PC-3 (cell line): ENCODE measurements around the gene NLRP1. TPM values are rescaled to one million over a fixed set of nuclear protein-coding genes. Genes with fewer than 3 reads are reported as not detected.

Experiments
- ATAC-seq: fragments of 200-7000 bp; cut with Tn5 transposase; 2 replicates; pipeline ENCODE4 v1.9.1; 2020; ENCODE audit warnings: mild to moderate bottlenecking, moderate library complexity
- BruUV-seq: library from RNA; stranded (reverse); fragments of 400-500 nt; replicated peaks from 2 replicates; lab custom pipeline; 2021; lab: Mats Ljungman, UMichigan
- CTCF ChIA-PET: fragments of 300-600 bp; sonication (Branson Sonifier 250); formaldehyde crosslinking; loops from one replicate; lab custom pipeline; 2022; ENCODE audit warnings: antibody characterized with exemption; lab: Charles Lee
- POLR2A ChIA-PET: fragments of 300-600 bp; sonication (Branson Sonifier 250); formaldehyde crosslinking; loops from one replicate; lab custom pipeline; 2022; ENCODE audit warnings: antibody characterized with exemption; ENCODE audit not compliant: unreplicated experiment; lab: Charles Lee
- DNase-seq: peaks from one replicate; pipeline ENCODE4 v3.0.0-alpha.2; 2015
- H2AFZ ChIP-seq: fragments of 300-600 bp; sonication (generic); 2 replicates; pipeline ENCODE4 v1.6.0; 2016; ENCODE audit warnings: antibody characterized with exemption, low read length
- H3F3A ChIP-seq: fragments of 300-600 bp; sonication (generic); one replicate; pipeline ENCODE4 v1.6.0; 2017; ENCODE audit warnings: antibody characterized with exemption, low read length, control low read depth, mild to moderate bottlenecking; ENCODE audit not compliant: unreplicated experiment
- H3K27ac ChIP-seq: fragments of 300-600 bp; sonication (generic); 2 replicates; pipeline ENCODE4 v1.5.1; 2016; ENCODE audit warnings: mild to moderate bottlenecking, low read length
- H3K27me3 ChIP-seq: fragments of 300-600 bp; sonication (generic); 2 replicates; pipeline ENCODE4 v1.6.1; 2016; ENCODE audit warnings: low read length, mixed read lengths
- H3K36me3 ChIP-seq: fragments of 300-600 bp; sonication (generic); 2 replicates; pipeline ENCODE4 v1.6.1; 2016; ENCODE audit warnings: low read depth, mixed run types, low read length, mixed read lengths
- H3K4me1 ChIP-seq: fragments of 300-600 bp; sonication (generic); 2 replicates; pipeline ENCODE4 v1.5.1; 2016; ENCODE audit warnings: low read length; ENCODE audit not compliant: insufficient read depth
- H3K4me2 ChIP-seq: fragments of 300-600 bp; sonication (generic); 2 replicates; pipeline ENCODE4 v1.6.0; 2016; ENCODE audit warnings: low read length
- H3K4me3 ChIP-seq: fragments of 300-600 bp; sonication (generic); 2 replicates; pipeline ENCODE4 v1.5.1; 2016; ENCODE audit warnings: mild to moderate bottlenecking, low read length, mixed read lengths
- H3K79me2 ChIP-seq: fragments of 300-600 bp; sonication (generic); 2 replicates; pipeline ENCODE4 v1.6.1; 2017; ENCODE audit warnings: low read length, mixed read lengths
- H3K9ac ChIP-seq: fragments of 300-600 bp; sonication (generic); 2 replicates; pipeline ENCODE4 v1.6.0; 2016; ENCODE audit warnings: mild to moderate bottlenecking, low read length
- H3K9me2 ChIP-seq: fragments of 300-600 bp; sonication (generic); replicated peaks from 2 replicates; pipeline ENCODE4 v1.6.1; 2016; ENCODE audit warnings: mixed run types, low read length, mixed read lengths
- H3K9me3 ChIP-seq: fragments of 300-600 bp; sonication (generic); 2 replicates; pipeline ENCODE4 v1.6.1; 2016; ENCODE audit warnings: low read length, mixed read lengths
- H4K20me1 ChIP-seq: fragments of 300-600 bp; sonication (generic); 2 replicates; pipeline ENCODE4 v1.6.1; 2016; ENCODE audit warnings: low read length, mixed read lengths
- EZH2 ChIP-seq: fragments of 300-600 bp; sonication (generic); IDR thresholded peaks from one replicate; pipeline ENCODE4 v1.6.1; 2017; ENCODE audit warnings: antibody characterized with exemption, mild to moderate bottlenecking, low read length; ENCODE audit not compliant: unreplicated experiment
- EZH2phosphoT487 ChIP-seq: fragments of 300-600 bp; sonication (generic); IDR thresholded peaks from 2 replicates; pipeline ENCODE4 v1.6.1; 2018; ENCODE audit warnings: mild to moderate bottlenecking, antibody characterized with exemption, low read length, borderline replicate concordance
- intact Hi-C: fragments of 100-400 bp; cut with micrococcal nuclease; formaldehyde crosslinking; loops from 2 replicates; pipeline ENCODE4 v1.9.0; 2023
- total RNA-seq: library from RNA; depleted of rRNA; stranded (reverse); fragments of >200 nt; gene quantifications from 2 replicates; pipeline ENCODE4 v1.2.3, GENCODE V29; 2014
- TF ChIP-seq, protein P1 (sequence below): fragments of 300-600 bp; sonication (generic); conservative IDR thresholded peaks from 2 replicates; pipeline ENCODE4 v1.5.1; 2017; ENCODE audit warnings: antibody characterized with exemption, low read depth, mild to moderate bottlenecking, low read length

Gene NLRP1
- total RNA-seq, 1 experiment from 2014 or later, result 1.8 TPM

DNA sequence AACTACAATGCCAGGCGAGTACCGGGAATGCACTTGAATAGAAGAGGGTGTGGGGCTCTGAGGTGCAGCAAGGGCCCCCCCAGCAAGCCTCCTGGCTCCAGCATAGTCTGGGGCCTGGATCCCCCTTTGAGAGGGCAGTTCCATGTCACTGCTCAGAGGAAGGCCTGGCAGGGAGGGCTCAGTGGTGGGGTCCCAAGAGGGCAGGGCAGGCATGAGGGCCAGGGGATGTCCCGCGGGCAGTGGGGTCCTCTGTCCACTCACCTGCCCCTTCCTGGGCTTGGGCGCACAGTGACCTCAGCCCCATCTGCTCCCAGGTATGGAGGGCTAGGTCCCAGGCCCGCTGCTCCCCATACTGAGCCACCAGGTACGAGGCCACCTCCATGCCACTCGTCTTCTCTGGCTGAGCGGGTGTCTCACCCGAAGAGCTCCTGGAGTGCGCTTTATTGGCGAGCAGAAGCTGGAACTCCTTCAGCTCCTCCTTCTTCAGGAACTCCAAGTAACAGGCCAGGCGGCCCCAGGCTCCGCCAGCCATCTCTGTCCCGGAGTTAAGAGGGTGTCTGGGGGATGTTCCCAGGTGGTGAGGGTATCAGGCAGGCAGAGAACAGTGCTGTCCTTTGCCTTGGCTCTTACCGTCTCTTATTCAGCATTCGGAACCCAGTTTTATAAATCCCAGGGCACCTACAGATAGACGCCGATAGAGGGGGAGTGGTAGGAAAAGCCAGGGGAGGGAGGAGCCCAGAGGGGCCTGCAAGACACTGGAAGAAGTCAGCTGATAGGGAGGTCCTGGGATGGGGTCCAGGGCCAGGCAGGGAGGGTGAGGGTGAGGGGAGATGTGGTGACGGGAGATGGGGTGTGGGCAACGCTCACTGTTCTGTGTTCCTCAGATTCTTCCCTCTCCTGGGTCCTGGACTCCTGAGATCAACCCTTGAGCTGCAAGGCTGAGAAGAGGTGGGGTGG is 605 bp downstream of the NLRP1 start:
- Histone ChIP-seq H3F3A (peaks cover 9% of the 10 kb centered on the region), H3K4me2 (peak overlapping the region; percentile 17; the same call in 1 of the 2 replicates), H3K9me3 (no peaks in the 10 kb centered on the region), H3K27ac (peak overlapping the region; percentile 83), H3K9me2 (no peaks in the 10 kb centered on the region), H3K4me3 (no peak overlapping the region), H3K9ac (0 out of 2 replicates have a peak overlapping the region, but pooled peaks have one; percentile 21), H2AFZ (no peak overlapping the region; the same call in 1 of the 2 replicates), H3K36me3 (no peaks in the 10 kb centered on the region), H3K27me3 (no peaks in the 10 kb centered on the region), H4K20me1 (no peaks in the 10 kb centered on the region), H3K4me1 (peaks cover 44% of the 10 kb centered on the region), H3K79me2 (no peaks in the 10 kb centered on the region)
- TF ChIP-seq EZH2, result no peak
- TF ChIP-seq EZH2phosphoT487, result no peak
- intact Hi-C loops, result loop anchor here (5.0 kb wide), 1 partner anchor 76 kb away; no protein-coding TSS in a partner anchor
- POLR2A ChIA-PET, result no interaction called here
- CTCF ChIA-PET, result no interaction called here
- ATAC-seq (no peak), DNase-seq (no peak)
- BruUV-seq, result no TSS peak

DNA sequence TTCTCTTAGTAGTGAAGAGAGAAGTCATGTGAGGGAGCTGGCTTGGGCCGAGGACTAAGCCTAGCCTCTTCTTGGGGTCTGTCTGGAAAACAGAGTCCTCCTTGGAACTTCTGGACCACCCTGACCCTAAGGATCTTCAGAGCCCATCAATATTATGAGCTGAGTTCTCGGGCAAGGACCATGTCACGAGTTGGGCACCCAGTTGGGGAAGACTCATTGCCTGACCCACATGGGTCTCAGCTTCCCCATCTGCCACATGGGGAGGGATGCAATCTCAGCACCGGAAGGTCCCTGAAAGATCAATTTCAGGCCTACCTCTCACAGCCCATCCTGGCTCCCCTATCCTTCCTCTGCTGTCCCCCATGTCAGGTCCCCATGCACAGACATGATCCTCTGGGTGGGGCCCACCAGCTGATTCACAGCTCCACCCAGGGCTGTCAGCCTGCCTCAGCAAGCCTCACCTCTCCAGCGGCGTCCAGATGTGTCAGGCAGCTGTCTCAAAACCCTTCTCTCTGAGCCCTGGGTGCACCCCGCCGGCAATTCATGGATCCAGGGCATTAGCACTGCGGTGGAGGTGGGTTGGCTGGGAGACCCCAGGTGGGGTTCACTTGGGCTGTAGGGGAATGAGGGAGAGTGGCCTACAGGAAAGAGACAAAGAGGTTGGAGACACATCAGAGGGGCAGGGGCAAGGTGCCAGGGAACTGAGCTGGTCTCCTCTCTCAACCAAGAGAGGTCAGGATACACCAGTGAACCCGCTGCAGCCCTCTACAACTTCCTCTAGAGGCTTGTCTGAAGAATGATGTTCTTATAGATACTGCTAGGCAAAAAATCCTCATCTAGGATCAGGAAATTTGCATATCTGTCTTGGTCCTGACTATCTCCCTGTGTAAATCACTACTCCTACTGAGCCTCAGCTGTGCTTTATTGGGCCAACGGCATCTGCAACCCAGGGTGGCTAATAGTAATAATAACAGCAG is 1.8 kb downstream of the NLRP1 start:
- ATAC-seq (no peak), DNase-seq (no peak)
- no peaks in the 10 kb centered on the region for H3K27me3 ChIP-seq
- intact Hi-C loops, result loop anchor here (5.0 kb wide), 1 partner anchor 75 kb away; no protein-coding TSS in a partner anchor
- no peaks in the 10 kb centered on the region for H3K79me2 ChIP-seq
- no peak overlapping the region for H2AFZ ChIP-seq
- no peak overlapping the region for H3K4me2 ChIP-seq
- no peak overlapping the region for H3K4me3 ChIP-seq
- H3F3A ChIP-seq, result peaks cover 9% of the 10 kb centered on the region
- BruUV-seq, result no TSS peak
- no peaks in the 10 kb centered on the region for H3K9me2 ChIP-seq
- H3K9ac ChIP-seq, result no peak overlapping the region
- H3K9me3 ChIP-seq, result no peaks in the 10 kb centered on the region
- CTCF ChIA-PET, result no interaction called here
- no peaks in the 10 kb centered on the region for H4K20me1 ChIP-seq
- H3K4me1 ChIP-seq, result peaks cover 44% of the 10 kb centered on the region
- no peak overlapping the region for H3K27ac ChIP-seq
- H3K36me3 ChIP-seq, result no peaks in the 10 kb centered on the region
- POLR2A ChIA-PET, result no interaction called here
- TF ChIP-seq, protein P1, sequence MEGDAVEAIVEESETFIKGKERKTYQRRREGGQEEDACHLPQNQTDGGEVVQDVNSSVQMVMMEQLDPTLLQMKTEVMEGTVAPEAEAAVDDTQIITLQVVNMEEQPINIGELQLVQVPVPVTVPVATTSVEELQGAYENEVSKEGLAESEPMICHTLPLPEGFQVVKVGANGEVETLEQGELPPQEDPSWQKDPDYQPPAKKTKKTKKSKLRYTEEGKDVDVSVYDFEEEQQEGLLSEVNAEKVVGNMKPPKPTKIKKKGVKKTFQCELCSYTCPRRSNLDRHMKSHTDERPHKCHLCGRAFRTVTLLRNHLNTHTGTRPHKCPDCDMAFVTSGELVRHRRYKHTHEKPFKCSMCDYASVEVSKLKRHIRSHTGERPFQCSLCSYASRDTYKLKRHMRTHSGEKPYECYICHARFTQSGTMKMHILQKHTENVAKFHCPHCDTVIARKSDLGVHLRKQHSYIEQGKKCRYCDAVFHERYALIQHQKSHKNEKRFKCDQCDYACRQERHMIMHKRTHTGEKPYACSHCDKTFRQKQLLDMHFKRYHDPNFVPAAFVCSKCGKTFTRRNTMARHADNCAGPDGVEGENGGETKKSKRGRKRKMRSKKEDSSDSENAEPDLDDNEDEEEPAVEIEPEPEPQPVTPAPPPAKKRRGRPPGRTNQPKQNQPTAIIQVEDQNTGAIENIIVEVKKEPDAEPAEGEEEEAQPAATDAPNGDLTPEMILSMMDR, result no peak
- TF ChIP-seq EZH2phosphoT487, result no peak
- TF ChIP-seq EZH2, result no peak

DNA sequence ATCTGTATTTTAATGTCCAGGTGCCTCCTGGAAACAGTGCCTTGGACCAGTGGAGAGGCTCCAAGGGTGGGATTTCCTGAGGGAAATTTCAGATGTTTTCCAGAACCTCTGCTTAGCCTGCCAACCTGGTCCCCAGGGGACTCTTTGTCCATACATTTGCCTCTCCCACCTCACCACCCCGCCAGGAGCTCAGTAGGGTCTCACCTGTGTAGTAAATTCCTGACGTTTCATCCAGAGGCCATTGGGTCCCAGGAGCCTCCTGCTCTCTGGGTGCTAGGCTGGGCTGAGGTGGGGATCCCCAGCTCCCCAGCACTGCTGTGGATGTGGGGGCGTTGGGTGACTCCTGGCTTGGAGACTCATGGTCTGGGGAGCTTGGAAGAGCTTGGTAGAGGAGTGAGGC is 2.7 kb downstream of the NLRP1 start:
- H3K4me1 ChIP-seq, result peaks cover 39% of the 10 kb centered on the region
- H3F3A ChIP-seq, result peaks cover 9% of the 10 kb centered on the region
- ATAC-seq (no peak), DNase-seq (no peak)
- no peak overlapping the region for H3K27ac ChIP-seq
- no peaks in the 10 kb centered on the region for H3K9me2 ChIP-seq
- H3K79me2 ChIP-seq, result no peaks in the 10 kb centered on the region
- H3K27me3 ChIP-seq, result no peaks in the 10 kb centered on the region
- H3K36me3 ChIP-seq, result no peaks in the 10 kb centered on the region
- no TSS peak for BruUV-seq
- H3K9ac ChIP-seq, result no peak overlapping the region
- H3K4me2 ChIP-seq, result no peak overlapping the region
- no peaks in the 10 kb centered on the region for H4K20me1 ChIP-seq
- TF ChIP-seq EZH2 (no peak), EZH2phosphoT487 (no peak)
- TF ChIP-seq, protein P1, result no peak
- H2AFZ ChIP-seq, result no peak overlapping the region
- H3K9me3 ChIP-seq, result no peaks in the 10 kb centered on the region
- ChIA-PET POLR2A (no interaction called here), CTCF (no interaction called here)
- intact Hi-C loops, result loop anchor here (5.0 kb wide), 1 partner anchor 74 kb away; no protein-coding TSS in a partner anchor
- no peak overlapping the region for H3K4me3 ChIP-seq
